GM21619 (cell line): Measurements from ENCODE around the gene NCOA3.
"Not testable (repeated sequence)": the region's sequence is repeated elsewhere in the genome, so short reads cannot be mapped to it uniquely, and the experiment has no call there.

Source experiments
- ATAC-seq: cut with Tn5 transposase; IDR thresholded peaks from one replicate; pipeline ENCODE4 v1.9.1; 2021; ENCODE audit not compliant: unreplicated experiment

The NCOA3 gene

DNA sequence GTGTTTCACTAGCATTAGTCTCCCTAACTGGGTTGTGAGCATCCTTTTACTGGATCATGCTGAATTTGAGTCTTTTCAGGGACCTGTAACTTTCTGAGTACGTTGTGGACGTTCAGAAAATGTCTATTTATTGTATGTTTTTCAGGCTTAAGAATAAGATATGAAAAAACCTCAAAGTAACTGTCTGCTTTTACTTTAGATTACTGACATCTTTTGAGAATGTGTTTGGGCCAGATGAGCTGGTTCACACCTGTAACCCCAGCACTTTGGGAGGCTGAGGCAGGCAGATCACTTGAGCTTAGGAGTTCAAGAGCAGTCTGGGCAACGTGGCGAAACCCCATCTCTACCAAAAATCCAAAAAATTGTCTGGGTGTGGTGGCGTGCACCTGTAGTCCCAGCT lies 32.7 kb downstream of the NCOA3 start:
- ATAC-seq: no peak

GRCh38 chr20:47535088-47535487 lies 33.4 kb downstream of the NCOA3 start:
- ATAC-seq: no peak

DNA sequence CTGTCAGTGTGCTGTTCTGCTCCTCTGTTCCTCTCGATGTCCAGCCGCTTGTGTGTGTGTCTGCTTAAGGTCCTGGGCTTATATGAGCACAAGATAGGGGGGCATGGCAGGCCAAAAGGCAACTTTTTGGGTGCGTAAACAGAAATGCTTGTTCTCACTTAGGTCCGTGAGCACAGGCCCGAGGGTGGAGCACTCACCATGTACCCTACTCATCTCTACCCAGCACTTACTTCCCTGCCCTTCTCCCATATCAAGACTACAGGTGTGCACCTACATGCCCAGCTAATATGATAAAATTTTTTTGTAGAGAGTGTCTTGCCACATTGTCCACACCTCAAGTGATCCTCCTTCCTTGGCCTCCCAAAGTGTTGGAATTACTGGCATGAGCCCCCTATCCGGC lies 34.3 kb downstream of the NCOA3 start:
- ATAC-seq: no peak

DNA sequence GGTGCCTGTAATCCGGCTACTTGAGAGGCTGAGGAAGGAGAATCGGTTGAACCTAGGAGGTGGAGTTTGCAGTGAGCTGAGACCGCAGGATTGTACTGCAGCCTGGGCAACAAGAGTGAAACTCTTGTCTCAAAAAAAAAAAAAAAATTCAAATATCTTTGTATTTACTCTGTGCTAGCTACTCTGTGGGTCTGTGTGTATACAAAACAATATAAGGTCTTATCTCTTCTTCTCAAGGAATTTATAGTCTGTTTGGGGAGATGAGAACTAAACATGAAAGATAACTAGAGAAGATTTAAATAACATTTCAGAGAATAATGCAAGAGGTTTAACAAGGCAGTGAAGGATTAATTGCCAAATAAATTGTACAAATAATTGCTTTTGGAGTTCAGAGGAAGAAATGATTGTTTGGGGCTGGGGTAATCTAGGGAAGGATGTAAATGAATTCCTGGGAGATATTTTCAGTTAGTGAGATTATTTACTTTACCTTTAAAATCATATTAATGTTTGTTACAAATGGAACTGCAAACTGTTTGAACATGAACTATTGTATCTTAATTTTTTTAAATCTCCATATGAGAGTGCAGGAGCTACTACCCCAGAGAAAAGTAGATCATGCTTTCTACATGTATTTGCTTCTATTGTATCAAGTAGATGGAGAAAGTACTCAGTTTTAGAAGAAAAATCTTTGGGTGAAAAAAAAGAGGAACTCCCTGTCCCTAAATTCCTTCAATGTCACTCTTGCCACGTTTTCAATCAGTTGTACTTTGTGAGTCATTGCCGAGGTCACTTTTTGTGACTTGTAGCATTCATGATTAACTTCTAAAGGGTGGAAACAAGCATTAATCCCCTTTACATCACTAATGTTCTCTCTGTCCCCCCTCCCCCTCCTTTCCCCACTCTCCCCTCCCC lies 39.0 kb downstream of the NCOA3 start:
- ATAC-seq: no peak

- ATAC-seq: no peak
Observed at GRCh38 chr20:47541355-47541922, 39.8 kb downstream of the NCOA3 start.

DNA sequence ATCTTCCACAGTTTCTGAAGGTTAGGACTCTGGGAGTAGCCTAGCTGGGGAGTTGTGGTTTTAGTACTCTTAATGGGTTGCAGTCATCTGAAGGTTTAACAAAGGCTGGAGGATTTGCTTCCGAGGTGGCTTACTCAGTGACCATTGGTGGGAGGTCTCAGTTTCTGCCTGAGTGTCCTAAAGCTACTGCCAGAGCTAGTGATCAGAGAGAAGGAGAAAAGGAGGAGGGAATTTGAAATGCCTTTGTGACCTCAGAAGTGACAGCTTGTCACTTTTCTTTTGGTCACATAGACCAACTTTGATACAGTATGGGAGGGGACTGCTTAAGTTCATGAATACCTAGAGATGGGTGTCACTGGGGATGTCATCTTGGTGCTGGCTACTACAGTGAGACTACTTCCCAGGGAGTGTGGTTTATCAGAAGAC lies 41.3 kb downstream of the NCOA3 start:
- no peak for ATAC-seq

DNA sequence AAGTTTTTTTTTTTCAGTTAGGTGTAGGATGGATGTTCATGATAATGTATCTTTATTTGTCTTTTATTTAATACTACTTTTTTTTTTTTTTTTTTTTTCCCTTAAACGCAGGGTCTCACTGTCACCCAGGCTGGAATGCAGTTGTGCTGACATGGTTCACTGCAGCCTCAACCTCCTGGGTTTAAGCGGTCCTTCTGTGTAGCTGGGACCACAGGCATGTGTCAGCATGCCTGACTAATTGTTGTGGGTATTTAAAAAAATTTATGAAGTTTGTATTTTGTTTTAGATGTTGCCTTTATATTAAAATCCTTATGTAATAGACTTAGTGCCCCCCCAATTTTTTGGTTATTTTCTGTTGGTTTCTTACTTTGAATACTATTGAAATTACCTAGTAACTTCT lies 42.6 kb downstream of the NCOA3 start:
- no peak for ATAC-seq

DNA sequence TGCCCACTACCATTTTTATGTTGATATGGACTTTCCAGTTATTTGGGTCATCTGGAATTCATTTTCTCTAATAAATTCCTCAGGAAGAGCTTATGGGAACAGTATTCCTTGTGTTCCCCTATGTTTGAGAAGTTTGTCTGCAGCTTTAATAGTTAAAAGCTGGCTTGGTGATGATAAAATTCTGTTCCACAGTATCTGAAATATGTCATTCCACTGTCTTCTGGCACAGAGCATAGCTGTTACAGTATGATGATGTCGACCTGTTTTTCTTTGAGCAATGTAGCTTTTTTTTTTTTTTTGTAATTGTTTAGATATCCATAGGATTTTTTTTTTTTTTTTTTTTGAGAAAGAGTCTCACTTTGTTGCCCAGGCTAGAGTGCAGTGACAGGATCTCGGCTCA lies 43.2 kb downstream of the NCOA3 start:
- ATAC-seq: no peak

GRCh38 chr20:47545499-47545898 lies 43.8 kb downstream of the NCOA3 start:
- no peak for ATAC-seq

GRCh38 chr20:47546184-47547033 lies 44.7 kb downstream of the NCOA3 start:
- no peak for ATAC-seq

DNA sequence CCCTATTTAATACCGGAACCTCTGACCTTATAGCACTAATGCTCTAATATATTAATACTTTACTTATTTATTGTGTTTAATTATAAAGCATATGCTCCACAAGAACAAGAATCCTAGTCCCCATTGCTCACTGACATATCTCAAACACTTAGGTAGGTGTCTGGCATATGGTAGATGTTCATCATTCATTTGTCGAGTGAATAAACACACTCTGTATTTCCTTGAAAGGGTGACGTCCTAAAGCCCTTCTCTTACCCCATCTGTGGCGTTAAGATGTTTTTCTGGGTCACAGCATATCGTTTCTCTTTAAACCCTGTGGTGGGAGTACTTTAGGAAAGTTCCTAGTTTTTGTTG lies 45.3 kb downstream of the NCOA3 start:
- ATAC-seq: no peak

DNA sequence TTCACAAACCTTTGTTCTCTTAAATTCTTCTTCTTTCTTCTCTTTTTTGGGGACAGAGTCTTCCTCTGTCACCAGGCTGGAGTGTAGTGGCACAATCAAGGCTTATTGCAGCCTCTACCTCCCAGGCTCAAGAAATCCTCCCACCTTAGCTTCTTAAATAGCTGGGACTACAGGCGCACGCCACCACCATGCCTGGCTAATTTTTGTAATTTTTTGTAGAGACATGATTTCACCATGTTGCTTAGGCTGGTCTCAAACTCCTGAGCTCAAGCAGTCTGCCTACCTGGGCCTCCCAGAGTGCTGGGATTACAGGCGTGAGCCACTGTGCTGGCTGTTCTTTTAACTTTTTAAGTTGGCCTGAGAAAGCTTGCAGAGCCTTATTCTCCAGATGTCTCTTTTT lies 48.0 kb downstream of the NCOA3 start:
- no peak for ATAC-seq

- no peak for ATAC-seq
Observed at GRCh38 chr20:47551222-47551621, 49.5 kb downstream of the NCOA3 start.

DNA sequence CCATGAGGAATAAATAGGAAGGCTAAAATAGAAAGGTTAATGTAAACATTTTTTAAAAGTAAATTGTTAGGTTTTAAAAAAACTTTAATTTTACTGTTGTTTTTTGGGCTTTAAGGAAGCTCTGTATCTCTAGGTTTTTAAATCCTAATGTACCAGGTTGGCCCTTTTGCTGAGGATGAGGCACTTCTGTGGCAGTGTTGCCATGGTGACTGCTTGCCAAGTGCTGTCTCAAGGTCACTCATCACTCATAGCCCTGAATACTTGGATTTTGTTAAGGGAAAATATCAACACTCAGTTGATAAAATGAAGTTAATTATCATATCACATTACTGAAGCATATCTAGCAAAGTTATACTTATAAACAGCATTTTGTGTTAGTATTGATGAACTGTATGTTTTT lies 50.2 kb downstream of the NCOA3 start:
- no peak for ATAC-seq

GRCh38 chr20:47552996-47553395 lies 51.3 kb downstream of the NCOA3 start:
- ATAC-seq: no peak

DNA sequence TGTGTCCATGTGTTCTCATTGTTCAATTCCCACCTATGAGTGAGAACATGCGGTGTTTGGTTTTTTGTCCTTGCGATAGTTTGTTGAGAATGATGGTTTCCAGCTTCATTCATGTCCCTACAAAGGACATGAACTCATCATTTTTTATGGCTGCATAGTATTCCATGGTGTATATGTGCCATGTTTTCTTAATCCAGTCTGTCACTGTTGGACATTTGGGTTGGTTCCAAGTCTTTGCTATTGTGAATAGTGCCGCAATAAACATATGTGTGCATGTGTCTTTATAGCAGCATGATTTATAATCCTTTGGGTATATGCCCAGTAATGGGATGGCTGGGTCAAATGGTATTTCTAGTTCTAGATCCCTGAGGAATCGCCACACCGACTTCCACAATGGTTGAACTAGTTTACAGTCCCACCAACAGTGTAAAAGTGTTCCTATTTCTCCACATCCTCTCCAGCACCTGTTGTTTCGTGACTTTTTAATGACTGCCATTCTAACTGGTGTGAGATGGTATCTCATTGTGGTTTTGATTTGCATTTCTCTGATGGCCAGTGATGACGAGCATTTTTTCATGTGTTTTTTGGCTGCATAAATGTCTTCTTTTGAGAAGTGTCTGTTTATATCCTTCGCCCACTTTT lies 52.0 kb downstream of the NCOA3 start:
- not testable (repeated sequence) for ATAC-seq

DNA sequence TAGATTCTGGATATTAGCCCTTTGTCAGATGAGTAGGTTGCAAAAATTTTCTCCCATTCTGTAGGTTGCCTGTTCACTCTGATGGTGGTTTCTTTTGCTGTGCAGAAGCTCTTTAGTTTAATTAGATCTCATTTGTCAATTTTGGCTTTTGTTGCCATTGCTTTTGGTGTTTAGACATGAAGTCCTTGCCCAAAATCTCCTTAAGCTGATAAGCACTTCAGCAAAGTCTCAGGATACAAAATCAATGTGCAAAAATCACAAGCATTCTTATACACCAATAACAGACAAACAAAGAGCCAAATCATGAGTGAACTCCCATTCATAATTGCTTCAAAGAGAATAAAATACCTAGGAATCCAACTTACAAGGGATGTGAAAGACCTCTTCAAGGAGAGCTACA lies 52.6 kb downstream of the NCOA3 start:
- ATAC-seq: not testable (repeated sequence)

GRCh38 chr20:47557218-47557617 lies 55.5 kb downstream of the NCOA3 start:
- no peak for ATAC-seq

DNA sequence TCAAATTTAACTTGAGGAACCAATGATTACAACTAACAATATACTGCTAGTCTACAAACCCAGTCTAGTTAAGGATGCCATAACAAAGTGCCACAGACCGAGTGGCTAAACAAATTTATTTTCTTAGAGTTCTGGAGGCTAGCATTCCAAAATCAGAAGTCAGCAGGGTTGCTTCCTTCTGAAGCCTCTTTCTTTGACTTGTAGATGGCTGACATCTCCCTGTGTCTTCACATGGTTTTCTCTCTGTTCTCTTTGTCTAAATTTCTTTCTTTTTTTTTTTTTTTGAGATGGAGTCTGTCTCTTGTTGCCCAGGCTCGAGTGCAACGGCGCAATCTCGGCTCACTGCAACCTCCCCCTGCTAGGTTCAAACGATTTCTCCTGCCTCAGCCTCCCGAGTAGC lies 56.1 kb downstream of the NCOA3 start:
- ATAC-seq: no peak

DNA sequence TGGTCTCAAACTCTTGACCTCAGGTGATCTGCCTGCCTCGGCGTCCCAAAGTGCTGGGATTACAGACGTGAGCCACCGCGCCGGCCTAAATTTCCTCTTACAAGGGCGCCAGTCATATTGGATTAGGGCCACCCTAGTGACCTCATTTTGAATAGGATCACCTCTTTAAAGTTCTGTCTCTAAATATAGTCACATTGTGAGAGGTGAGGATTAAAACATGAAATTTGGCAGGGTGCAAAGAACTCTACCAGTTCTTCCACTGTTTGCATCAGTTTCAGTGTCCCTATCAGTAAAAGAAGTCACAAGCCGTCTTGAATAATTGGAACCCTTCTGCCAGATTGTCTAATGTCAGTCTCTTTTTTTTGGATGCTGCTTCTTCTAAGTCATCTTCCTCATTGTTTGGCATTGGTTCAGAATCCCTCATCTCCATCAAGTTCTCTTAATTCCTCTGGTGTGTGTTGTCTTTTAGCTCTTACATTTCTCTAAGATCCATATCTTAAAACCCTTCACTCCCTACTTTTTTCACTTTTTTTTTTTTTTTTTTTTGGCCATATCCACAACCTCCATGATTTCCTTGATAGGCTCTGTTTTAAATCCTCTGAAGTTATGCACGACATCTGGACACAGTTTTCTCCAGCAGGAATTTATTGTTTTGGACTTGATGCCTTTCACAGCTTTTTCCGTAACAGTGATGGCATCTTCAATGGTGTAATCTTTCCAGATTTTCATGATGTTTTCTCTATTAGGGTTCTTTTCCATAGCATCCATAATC lies 56.8 kb downstream of the NCOA3 start:
- ATAC-seq: no peak

DNA sequence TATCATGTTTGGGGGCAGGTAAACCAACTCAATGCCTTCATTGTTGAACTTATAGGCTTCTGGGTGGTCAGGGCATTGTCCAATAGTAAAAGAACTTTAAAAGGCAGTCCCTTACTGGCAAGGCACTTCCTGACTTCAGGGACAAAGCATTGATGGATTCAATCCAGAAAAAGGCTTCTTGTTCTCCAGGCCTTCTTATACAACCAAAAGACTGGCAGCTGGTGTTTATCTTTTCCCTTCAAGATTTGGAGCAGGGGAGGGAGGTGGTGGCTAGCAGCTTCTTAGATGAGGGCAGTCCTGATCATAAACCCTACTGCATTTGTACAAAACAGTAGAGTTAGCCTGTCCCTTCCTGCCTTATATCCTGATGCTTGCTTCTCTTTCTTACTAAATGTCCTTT lies 57.5 kb downstream of the NCOA3 start:
- ATAC-seq: no peak
